Measurements from ENCODE around the gene NUP210L. TPM values are rescaled to one million over a fixed set of nuclear protein-coding genes. Genes with fewer than 3 reads are reported as not detected.

The NUP210L gene
- total RNA-seq, 2 donors from 2014 or later: 0.14 to 0.41 TPM

DNA sequence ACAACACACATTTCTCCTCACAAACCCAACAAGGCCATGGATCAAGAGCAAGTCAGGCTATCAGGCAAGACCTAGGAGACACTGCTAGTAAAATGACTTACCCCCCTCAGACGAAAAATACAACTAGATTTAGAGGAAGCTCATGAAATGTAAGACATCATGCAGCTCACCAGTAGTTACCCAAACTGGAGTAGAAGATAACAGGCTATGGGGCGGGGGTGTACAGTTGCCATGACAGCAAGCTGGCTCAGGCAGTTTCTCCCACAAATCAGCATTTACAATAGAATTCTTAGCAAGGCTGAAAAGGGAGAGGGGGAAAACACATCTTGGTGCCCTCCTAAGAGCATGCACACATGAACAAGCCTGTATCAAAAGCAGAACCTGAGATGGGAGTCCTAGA, 23.1 kb upstream of the NUP210L start:
- no peak overlapping the region for H3K4me3 ChIP-seq
- TF ChIP-seq CTCF (IDR thresholded peaks at IDR 0.05): no peak
- no peak overlapping the region for H3K27ac ChIP-seq

GRCh38 chr1:154176337-154176736, 21.5 kb upstream of the NUP210L start:
- H3K36me3 ChIP-seq: peaks cover 24% of the 10 kb centered on the region
- H3K9me3 ChIP-seq: no peaks in the 10 kb centered on the region
- no peaks in the 10 kb centered on the region for H3K27me3 ChIP-seq (replicated peaks; ENCODE audit: insufficient read depth)
- ATAC-seq (ENCODE audit: insufficient number of reproducible peaks, low FRiP score, low read depth) (no peak), DNase-seq (ENCODE audit: low spot score) (no peak)
- no peak for TF ChIP-seq CTCF (IDR thresholded peaks at IDR 0.05)
- no peak overlapping the region for H3K27ac ChIP-seq
- H3K4me3 ChIP-seq: no peak overlapping the region
- peaks cover 42 to 47% of the 10 kb centered on the region in 2 donors for H3K4me1 ChIP-seq (ENCODE audit: control insufficient read depth in 1 of 2, low read depth in 2 of 2)

More for the DNA sequence above, 23.1 kb upstream of the NUP210L start:
- peaks cover 9% of the 10 kb centered on the region for H3K36me3 ChIP-seq
- no peaks in the 10 kb centered on the region for H3K9me3 ChIP-seq
- peaks cover 45 to 56% of the 10 kb centered on the region in 2 donors for H3K4me1 ChIP-seq (ENCODE audit: control insufficient read depth in 1 of 2, low read depth in 2 of 2)
- ATAC-seq (ENCODE audit: insufficient number of reproducible peaks, low FRiP score, low read depth) (no peak), DNase-seq (ENCODE audit: low spot score) (no peak)
- no peaks in the 10 kb centered on the region for H3K27me3 ChIP-seq (replicated peaks; ENCODE audit: insufficient read depth)

GRCh38 chr1:154174654-154175053, 19.8 kb upstream of the NUP210L start:
- peaks cover 40% of the 10 kb centered on the region for H3K36me3 ChIP-seq
- no peak for TF ChIP-seq CTCF (IDR thresholded peaks at IDR 0.05)
- H3K4me3 ChIP-seq: no peak overlapping the region
- no peaks in the 10 kb centered on the region for H3K27me3 ChIP-seq (replicated peaks; ENCODE audit: insufficient read depth)
- no peak for ATAC-seq (ENCODE audit: insufficient number of reproducible peaks, low FRiP score, low read depth)
- no peak for DNase-seq (ENCODE audit: low spot score)
- no peaks in the 10 kb centered on the region for H3K9me3 ChIP-seq
- no peak overlapping the region for H3K27ac ChIP-seq
- peaks cover 29 to 30% of the 10 kb centered on the region in 2 donors for H3K4me1 ChIP-seq (ENCODE audit: control insufficient read depth in 1 of 2, low read depth in 2 of 2)

DNA sequence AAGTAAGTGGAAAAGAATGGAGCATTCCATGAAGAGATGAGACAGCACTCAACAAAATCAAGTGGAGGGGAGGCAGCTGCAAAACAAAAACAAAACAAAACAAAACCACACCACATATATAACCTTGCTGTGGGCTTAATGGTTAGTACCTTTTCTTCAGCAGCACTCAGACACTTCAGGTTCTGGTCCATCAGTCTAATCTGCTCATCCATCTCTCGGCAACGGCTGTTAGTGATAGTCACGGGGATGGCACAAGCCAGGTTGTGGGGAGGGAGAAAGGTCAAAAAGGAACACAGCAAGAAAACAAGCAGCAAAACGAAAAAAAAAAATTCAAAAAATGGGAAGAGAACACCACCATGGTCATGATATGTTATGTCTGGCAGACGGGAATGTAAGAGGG, 17.0 kb upstream of the NUP210L start:
- Histone ChIP-seq H3K27me3 (replicated peaks; ENCODE audit: insufficient read depth) (no peaks in the 10 kb centered on the region), H3K9me3 (no peaks in the 10 kb centered on the region), H3K4me1 (ENCODE audit: control insufficient read depth in 1 of 2, low read depth in 2 of 2) (peaks cover 2 to 5% of the 10 kb centered on the region in 2 donors), H3K36me3 (peaks cover 66% of the 10 kb centered on the region), H3K4me3 (no peak overlapping the region), H3K27ac (no peak overlapping the region)
- DNase-seq (ENCODE audit: low spot score): no peak
- no peak for TF ChIP-seq CTCF (IDR thresholded peaks at IDR 0.05)
- no peak for ATAC-seq (ENCODE audit: insufficient number of reproducible peaks, low FRiP score, low read depth)

GRCh38 chr1:154171223-154171583, 16.3 kb upstream of the NUP210L start:
- TF ChIP-seq CTCF (IDR thresholded peaks at IDR 0.05): no peak
- Histone ChIP-seq H3K4me1 (ENCODE audit: control insufficient read depth in 1 of 2, low read depth in 2 of 2) (peaks cover 0 to 3% of the 10 kb centered on the region in 2 donors), H3K27me3 (replicated peaks; ENCODE audit: insufficient read depth) (no peaks in the 10 kb centered on the region), H3K27ac (no peak overlapping the region), H3K9me3 (no peaks in the 10 kb centered on the region), H3K4me3 (no peak overlapping the region), H3K36me3 (peaks cover 72% of the 10 kb centered on the region)
- ATAC-seq (ENCODE audit: insufficient number of reproducible peaks, low FRiP score, low read depth): no peak
- no peak for DNase-seq (ENCODE audit: low spot score)
